ENCODE data around the gene APOBEC2. TPM values are rescaled to one million over a fixed set of nuclear protein-coding genes. Genes with fewer than 3 reads are reported as not detected.

The APOBEC2 gene
- total and polyA plus RNA-seq, 2 of the 13 experiments (the other 11 are each of a cell fraction or from before 2014, with no cell fraction given) = 0.09 TPM; not detected in 1

DNA sequence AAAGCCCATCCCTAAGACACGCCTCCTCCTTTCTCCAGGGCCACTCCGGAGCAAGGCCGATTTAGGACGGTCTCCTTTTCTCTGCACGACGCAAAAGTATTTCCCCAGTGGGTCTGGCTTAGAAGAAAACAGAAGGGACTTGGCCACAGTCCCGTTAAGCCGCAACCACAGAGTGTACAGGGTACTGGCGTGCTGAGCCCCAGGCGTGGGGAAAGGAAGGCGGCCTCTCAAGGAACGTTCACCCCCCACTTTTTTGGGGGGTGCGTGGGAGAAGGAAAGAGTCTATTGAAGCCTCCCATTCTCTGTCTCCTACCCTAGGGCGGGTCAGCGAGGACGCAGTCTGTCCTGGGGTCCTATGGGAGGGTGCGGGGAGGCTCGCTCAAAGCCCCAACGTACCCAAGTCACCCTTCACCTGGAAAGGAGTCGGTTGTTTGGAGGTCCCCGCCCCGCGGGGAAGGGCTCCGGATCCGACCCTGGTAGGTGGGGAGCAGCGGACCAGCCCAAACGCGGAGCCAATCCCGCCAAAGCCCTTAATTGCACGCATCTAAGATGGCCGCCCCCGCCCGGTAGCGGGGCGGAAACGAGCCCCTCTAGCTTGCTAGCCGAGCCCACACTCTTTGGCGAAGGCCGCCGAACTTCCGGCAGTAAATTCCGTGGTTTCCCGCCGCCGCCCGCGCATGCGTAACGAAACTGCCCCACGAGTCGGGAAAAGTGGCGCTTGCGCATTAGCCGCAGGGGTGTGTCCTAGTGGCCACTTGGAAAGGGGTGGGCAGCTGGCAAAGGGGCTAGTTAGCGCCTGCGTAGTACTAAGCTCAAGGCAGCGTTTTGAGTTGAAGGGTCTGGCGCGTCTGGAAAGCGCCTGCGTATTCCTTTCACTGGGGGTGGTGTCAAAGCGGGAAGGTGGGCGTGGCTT, 19.2 kb downstream of the APOBEC2 start, which contains the start of gene OARD1 (continued):
- TF ChIP-seq BCLAF1 (IDR thresholded peaks at IDR 0.05) = no peak
- TF ChIP-seq ZNF253 (CRISPR knock-in tag; IDR thresholded peaks at IDR 0.05; ENCODE audit: borderline replicate concordance) = no peak
- TF ChIP-seq NR2F2 (IDR thresholded peaks at IDR 0.05; ENCODE audit: borderline replicate concordance, low read depth) = 0 out of 2 replicates have a peak, but pooled peaks have one; percentile 17
- peak in 1 of 2 experiments; percentile 5; a peak in 1 of 4 replicates for TF ChIP-seq MAFK (conservative IDR thresholded peaks at IDR 0.05 in 1 of 2, IDR thresholded peaks at IDR 0.05 in 1 of 2; ENCODE audit: low read length in 2 of 2)
- TF ChIP-seq BCL6 (CRISPR knock-in tag; IDR thresholded peaks at IDR 0.05) = no peak; the same call in 1 of the 2 replicates
- peak; percentile 88 for TF ChIP-seq DRAP1 (CRISPR knock-in tag; IDR thresholded peaks at IDR 0.05)
- no peak for TF ChIP-seq ZNF615 (CRISPR knock-in tag; IDR thresholded peaks at IDR 0.05; ENCODE audit: borderline replicate concordance)
- no peak for TF ChIP-seq HMGA1 (CRISPR knock-in tag; conservative IDR thresholded peaks at IDR 0.05)
- TF ChIP-seq, protein P1, sequence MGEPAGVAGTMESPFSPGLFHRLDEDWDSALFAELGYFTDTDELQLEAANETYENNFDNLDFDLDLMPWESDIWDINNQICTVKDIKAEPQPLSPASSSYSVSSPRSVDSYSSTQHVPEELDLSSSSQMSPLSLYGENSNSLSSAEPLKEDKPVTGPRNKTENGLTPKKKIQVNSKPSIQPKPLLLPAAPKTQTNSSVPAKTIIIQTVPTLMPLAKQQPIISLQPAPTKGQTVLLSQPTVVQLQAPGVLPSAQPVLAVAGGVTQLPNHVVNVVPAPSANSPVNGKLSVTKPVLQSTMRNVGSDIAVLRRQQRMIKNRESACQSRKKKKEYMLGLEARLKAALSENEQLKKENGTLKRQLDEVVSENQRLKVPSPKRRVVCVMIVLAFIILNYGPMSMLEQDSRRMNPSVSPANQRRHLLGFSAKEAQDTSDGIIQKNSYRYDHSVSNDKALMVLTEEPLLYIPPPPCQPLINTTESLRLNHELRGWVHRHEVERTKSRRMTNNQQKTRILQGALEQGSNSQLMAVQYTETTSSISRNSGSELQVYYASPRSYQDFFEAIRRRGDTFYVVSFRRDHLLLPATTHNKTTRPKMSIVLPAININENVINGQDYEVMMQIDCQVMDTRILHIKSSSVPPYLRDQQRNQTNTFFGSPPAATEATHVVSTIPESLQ (CRISPR knock-in tag; conservative IDR thresholded peaks at IDR 0.05) = no peak
- TF ChIP-seq EED (CRISPR knock-in tag; IDR thresholded peaks at IDR 0.05) = 0 out of 2 replicates have a peak, but pooled peaks have one; percentile 72
- no peak for TF ChIP-seq MAZ (IDR thresholded peaks at IDR 0.05; ENCODE audit: borderline replicate concordance, low read depth, low read length)
- no peak for TF ChIP-seq MAZ (CRISPR knock-in tag; IDR thresholded peaks at IDR 0.05; ENCODE audit: low read depth)
- no peak for TF ChIP-seq ZNF20 (CRISPR knock-in tag; IDR thresholded peaks at IDR 0.05)
- TF ChIP-seq, protein P2, sequence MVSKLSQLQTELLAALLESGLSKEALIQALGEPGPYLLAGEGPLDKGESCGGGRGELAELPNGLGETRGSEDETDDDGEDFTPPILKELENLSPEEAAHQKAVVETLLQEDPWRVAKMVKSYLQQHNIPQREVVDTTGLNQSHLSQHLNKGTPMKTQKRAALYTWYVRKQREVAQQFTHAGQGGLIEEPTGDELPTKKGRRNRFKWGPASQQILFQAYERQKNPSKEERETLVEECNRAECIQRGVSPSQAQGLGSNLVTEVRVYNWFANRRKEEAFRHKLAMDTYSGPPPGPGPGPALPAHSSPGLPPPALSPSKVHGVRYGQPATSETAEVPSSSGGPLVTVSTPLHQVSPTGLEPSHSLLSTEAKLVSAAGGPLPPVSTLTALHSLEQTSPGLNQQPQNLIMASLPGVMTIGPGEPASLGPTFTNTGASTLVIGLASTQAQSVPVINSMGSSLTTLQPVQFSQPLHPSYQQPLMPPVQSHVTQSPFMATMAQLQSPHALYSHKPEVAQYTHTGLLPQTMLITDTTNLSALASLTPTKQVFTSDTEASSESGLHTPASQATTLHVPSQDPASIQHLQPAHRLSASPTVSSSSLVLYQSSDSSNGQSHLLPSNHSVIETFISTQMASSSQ (IDR thresholded peaks at IDR 0.05; ENCODE audit: low read depth) = no peak
- TF ChIP-seq, protein P2 (CRISPR knock-in tag; IDR thresholded peaks at IDR 0.05; ENCODE audit: borderline replicate concordance) = peak; percentile 56; the same call in 1 of the 2 replicates
- no peak for TF ChIP-seq ZNF660 (CRISPR knock-in tag; IDR thresholded peaks at IDR 0.05; ENCODE audit: borderline replicate concordance, low read depth)
- 0 out of 2 replicates have a peak, but pooled peaks have one; percentile 58 for TF ChIP-seq ZBTB8A (CRISPR knock-in tag; IDR thresholded peaks at IDR 0.05; ENCODE audit: borderline replicate concordance, low read depth)
- peak; percentile 85; the same call in 1 of the 2 replicates for TF ChIP-seq SMAD1 (CRISPR knock-in tag; IDR thresholded peaks at IDR 0.05; ENCODE audit: borderline replicate concordance, low read depth)
- 0 out of 2 replicates have a peak, but pooled peaks have one; percentile 9 for TF ChIP-seq TEAD2 (CRISPR knock-in tag; IDR thresholded peaks at IDR 0.05)
